Activated T-cell treated with anti-CD3 and anti-CD28 coated beads for 1 hour (primary cell): Measurements from ENCODE around the gene LEKR1.
A peak's percentile ranks its signal among the peaks of the same experiment; 100 is the strongest.
"Not testable (repeated sequence)": the region's sequence is repeated elsewhere in the genome, so short reads cannot be mapped to it uniquely, and the experiment has no call there.

Experiments
- DNase-seq: peaks from one replicate; pipeline ENCODE4 v3.0.0-alpha.2; 2020; ENCODE audit warnings: low read depth

Gene LEKR1

GRCh38 chr3:156806698-156807097 is 19.5 kb upstream of the LEKR1 start:
- DNase-seq, result no peak

- DNase-seq, result no peak
Measured at GRCh38 chr3:156808025-156808424, 18.1 kb upstream of the LEKR1 start.

- DNase-seq, result no peak
Measured at GRCh38 chr3:156811089-156811862, 14.9 kb upstream of the LEKR1 start.

- DNase-seq, result no peak
Measured at GRCh38 chr3:156812521-156813335, 13.4 kb upstream of the LEKR1 start.

GRCh38 chr3:156814295-156814694 is 11.9 kb upstream of the LEKR1 start:
- no peak for DNase-seq

- DNase-seq, result no peak
Measured at GRCh38 chr3:156816091-156816793, 9.9 kb upstream of the LEKR1 start.

GRCh38 chr3:156816794-156817645 is 9.1 kb upstream of the LEKR1 start:
- DNase-seq, result peak; percentile 72

GRCh38 chr3:156817646-156818272 is 8.4 kb upstream of the LEKR1 start:
- no peak for DNase-seq

GRCh38 chr3:156818273-156818651 is 7.9 kb upstream of the LEKR1 start:
- DNase-seq, result no peak

GRCh38 chr3:156818890-156819289 is 7.3 kb upstream of the LEKR1 start:
- DNase-seq, result no peak

GRCh38 chr3:156819842-156820691 is 6.1 kb upstream of the LEKR1 start:
- no peak for DNase-seq

GRCh38 chr3:156820692-156821080 is 5.5 kb upstream of the LEKR1 start:
- no peak for DNase-seq

- DNase-seq, result not testable (repeated sequence)
Measured at GRCh38 chr3:156822626-156823260, 3.4 kb upstream of the LEKR1 start.

GRCh38 chr3:156825795-156826143 is 384 bp upstream of the LEKR1 start:
- DNase-seq, result no peak

GRCh38 chr3:156826896-156827882 is 1.0 kb downstream of the LEKR1 start:
- DNase-seq, result no peak

- no peak for DNase-seq
Measured at GRCh38 chr3:156831006-156831405, 4.9 kb downstream of the LEKR1 start.

GRCh38 chr3:156834435-156834834 is 8.3 kb downstream of the LEKR1 start:
- DNase-seq, result no peak

- no peak for DNase-seq
Measured at GRCh38 chr3:156834962-156835535, 8.9 kb downstream of the LEKR1 start.
